ENCODE results near the gene MED1.

DNA sequence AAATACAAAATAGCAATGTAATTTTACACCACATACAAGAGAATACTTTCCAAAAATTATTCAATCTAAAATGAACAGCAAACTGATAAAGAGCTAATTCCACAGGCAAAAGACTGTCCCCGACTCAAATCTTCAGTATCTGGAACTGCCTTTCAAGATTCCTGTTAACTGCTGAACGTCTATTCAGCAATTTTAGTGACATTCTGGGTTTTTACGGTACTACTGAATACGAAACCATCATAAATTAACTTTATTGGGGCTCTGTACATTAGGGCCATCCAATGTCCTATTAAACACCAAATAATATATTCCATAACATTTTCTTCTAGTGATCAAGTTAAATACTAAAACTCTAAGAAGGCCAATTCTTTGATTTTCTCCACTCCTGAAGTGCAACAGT, 51.3 kb downstream of the MED1 start:
- TF ChIP-seq, protein P1, sequence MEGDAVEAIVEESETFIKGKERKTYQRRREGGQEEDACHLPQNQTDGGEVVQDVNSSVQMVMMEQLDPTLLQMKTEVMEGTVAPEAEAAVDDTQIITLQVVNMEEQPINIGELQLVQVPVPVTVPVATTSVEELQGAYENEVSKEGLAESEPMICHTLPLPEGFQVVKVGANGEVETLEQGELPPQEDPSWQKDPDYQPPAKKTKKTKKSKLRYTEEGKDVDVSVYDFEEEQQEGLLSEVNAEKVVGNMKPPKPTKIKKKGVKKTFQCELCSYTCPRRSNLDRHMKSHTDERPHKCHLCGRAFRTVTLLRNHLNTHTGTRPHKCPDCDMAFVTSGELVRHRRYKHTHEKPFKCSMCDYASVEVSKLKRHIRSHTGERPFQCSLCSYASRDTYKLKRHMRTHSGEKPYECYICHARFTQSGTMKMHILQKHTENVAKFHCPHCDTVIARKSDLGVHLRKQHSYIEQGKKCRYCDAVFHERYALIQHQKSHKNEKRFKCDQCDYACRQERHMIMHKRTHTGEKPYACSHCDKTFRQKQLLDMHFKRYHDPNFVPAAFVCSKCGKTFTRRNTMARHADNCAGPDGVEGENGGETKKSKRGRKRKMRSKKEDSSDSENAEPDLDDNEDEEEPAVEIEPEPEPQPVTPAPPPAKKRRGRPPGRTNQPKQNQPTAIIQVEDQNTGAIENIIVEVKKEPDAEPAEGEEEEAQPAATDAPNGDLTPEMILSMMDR (conservative IDR thresholded peaks at IDR 0.05; ENCODE audit: low read depth, low read length): no peak
- TF ChIP-seq BHLHE40 (IDR thresholded peaks at IDR 0.05; ENCODE audit: low read depth, low read length) (no peak), RAD21 (IDR thresholded peaks at IDR 0.05; ENCODE audit: low read length) (no peak)
